ENCODE measurements around the gene POP7. TPM values are rescaled to one million over a fixed set of nuclear protein-coding genes. Genes with fewer than 3 reads are reported as not detected.
"Not testable (repeated sequence)": the region's sequence is repeated elsewhere in the genome, so short reads cannot be mapped to it uniquely, and the experiment has no call there.

The POP7 gene
- total and polyA plus RNA-seq, 2 experiments from 2014 or later: 39.2 to 48.7 TPM

GRCh38 chr7:100693312-100694097 lies 12.4 kb upstream of the POP7 start:
- peak; percentile 40 for DNase-seq (ENCODE audit: low spot score)
- Histone ChIP-seq H3K79me2 (peaks cover 52% of the 10 kb centered on the region), H4K20me1 (ENCODE audit: insufficient read depth, poor library complexity, severe bottlenecking) (peaks cover 50% of the 10 kb centered on the region), H3K4me2 (peak overlapping the region; percentile 95), H3K4me1 (ENCODE audit: insufficient read depth) (peaks cover 20% of the 10 kb centered on the region), H3K27ac (peak overlapping the region; percentile 69), H3K9me3 (ENCODE audit: low read depth) (no peaks in the 10 kb centered on the region), H2AFZ (no peak overlapping the region), H3K36me3 (replicated peaks; ENCODE audit: insufficient read depth, low read depth) (no peaks in the 10 kb centered on the region), H3K4me3 (peak overlapping the region; percentile 94), H3K27me3 (no peaks in the 10 kb centered on the region), H3K9me2 (replicated peaks; ENCODE audit: insufficient read depth) (no peaks in the 10 kb centered on the region)
- 0% methylated on average over 32 of the region's 81 CpGs for WGBS (ENCODE audit: low lambda C conversion rate, missing lambda C conversion rate)
- no peak for TF ChIP-seq EZH2 (IDR thresholded peaks at IDR 0.05; ENCODE audit: borderline replicate concordance)
- no peak for TF ChIP-seq EZH2phosphoT487 (IDR thresholded peaks at IDR 0.05; ENCODE audit: low read depth, severe bottlenecking, unreplicated experiment)
- TF ChIP-seq CTCF (IDR thresholded peaks at IDR 0.05; ENCODE audit: poor library complexity): no peak

GRCh38 chr7:100694098-100694745 lies 11.7 kb upstream of the POP7 start, which contains the start of gene GIGYF1:
TSS of gene GIGYF1 (minus strand) at chr7:100694250. CDS start at chr7:100688238, 6,012 bp downstream.
- Histone ChIP-seq H3K4me2 (peak within 1 kb of the TSS; percentile 95), H4K20me1 (ENCODE audit: insufficient read depth, poor library complexity, severe bottlenecking) (peaks cover 43% of the 10 kb centered on the region), H3K27ac (peak within 1 kb of the TSS; percentile 84), H3K27me3 (no peaks in the 10 kb centered on the region), H3K9me3 (ENCODE audit: low read depth) (no peaks in the 10 kb centered on the region), H3K9me2 (replicated peaks; ENCODE audit: insufficient read depth) (no peaks in the 10 kb centered on the region), H3K4me3 (peak within 1 kb of the TSS; percentile 94), H3K36me3 (replicated peaks; ENCODE audit: insufficient read depth, low read depth) (no peaks in the 10 kb centered on the region), H2AFZ (peak within 1 kb of the TSS; percentile 63), H3K4me1 (ENCODE audit: insufficient read depth) (peaks cover 20% of the 10 kb centered on the region), H3K79me2 (peaks cover 44% of the 10 kb centered on the region)
- DNase-seq (ENCODE audit: low spot score): peak; percentile 89
- TF ChIP-seq EZH2phosphoT487 (IDR thresholded peaks at IDR 0.05; ENCODE audit: low read depth, severe bottlenecking, unreplicated experiment) (no peak), CTCF (IDR thresholded peaks at IDR 0.05; ENCODE audit: poor library complexity) (no peak), EZH2 (IDR thresholded peaks at IDR 0.05; ENCODE audit: borderline replicate concordance) (no peak)
- WGBS (ENCODE audit: low lambda C conversion rate, missing lambda C conversion rate): 3% methylated on average over 6 of the region's 102 CpGs

- TF ChIP-seq EZH2 (IDR thresholded peaks at IDR 0.05; ENCODE audit: borderline replicate concordance): no peak
- no peak for TF ChIP-seq EZH2phosphoT487 (IDR thresholded peaks at IDR 0.05; ENCODE audit: low read depth, severe bottlenecking, unreplicated experiment)
- Histone ChIP-seq H3K9me2 (replicated peaks; ENCODE audit: insufficient read depth) (no peaks in the 10 kb centered on the region), H2AFZ (peak overlapping the region; percentile 42), H3K9me3 (ENCODE audit: low read depth) (no peaks in the 10 kb centered on the region), H3K27me3 (no peaks in the 10 kb centered on the region), H3K36me3 (replicated peaks; ENCODE audit: insufficient read depth, low read depth) (no peaks in the 10 kb centered on the region), H4K20me1 (ENCODE audit: insufficient read depth, poor library complexity, severe bottlenecking) (peaks cover 24% of the 10 kb centered on the region), H3K27ac (no peak overlapping the region), H3K4me2 (no peak overlapping the region), H3K4me1 (ENCODE audit: insufficient read depth) (peaks cover 18% of the 10 kb centered on the region), H3K4me3 (no peak overlapping the region), H3K79me2 (peaks cover 25% of the 10 kb centered on the region)
- 90% methylated on average over 6 of the region's 6 CpGs for WGBS (ENCODE audit: low lambda C conversion rate, missing lambda C conversion rate)
- DNase-seq (ENCODE audit: low spot score): no peak
Measured at GRCh38 chr7:100696123-100696521, 9.8 kb upstream of the POP7 start.

GRCh38 chr7:100699018-100699417 lies 6.9 kb upstream of the POP7 start:
- Histone ChIP-seq H3K79me2 (no peaks in the 10 kb centered on the region), H3K4me3 (no peak overlapping the region), H3K4me1 (ENCODE audit: insufficient read depth) (peaks cover 6% of the 10 kb centered on the region), H3K27ac (no peak overlapping the region), H3K9me3 (ENCODE audit: low read depth) (no peaks in the 10 kb centered on the region), H3K36me3 (replicated peaks; ENCODE audit: insufficient read depth, low read depth) (no peaks in the 10 kb centered on the region), H3K9me2 (replicated peaks; ENCODE audit: insufficient read depth) (no peaks in the 10 kb centered on the region), H3K27me3 (no peaks in the 10 kb centered on the region), H3K4me2 (no peak overlapping the region), H4K20me1 (ENCODE audit: insufficient read depth, poor library complexity, severe bottlenecking) (no peaks in the 10 kb centered on the region), H2AFZ (no peak overlapping the region)
- no peak for TF ChIP-seq EZH2 (IDR thresholded peaks at IDR 0.05; ENCODE audit: borderline replicate concordance)
- WGBS (ENCODE audit: low lambda C conversion rate, missing lambda C conversion rate): 73% methylated on average over 6 of the region's 6 CpGs
- no peak for DNase-seq (ENCODE audit: low spot score)

DNA sequence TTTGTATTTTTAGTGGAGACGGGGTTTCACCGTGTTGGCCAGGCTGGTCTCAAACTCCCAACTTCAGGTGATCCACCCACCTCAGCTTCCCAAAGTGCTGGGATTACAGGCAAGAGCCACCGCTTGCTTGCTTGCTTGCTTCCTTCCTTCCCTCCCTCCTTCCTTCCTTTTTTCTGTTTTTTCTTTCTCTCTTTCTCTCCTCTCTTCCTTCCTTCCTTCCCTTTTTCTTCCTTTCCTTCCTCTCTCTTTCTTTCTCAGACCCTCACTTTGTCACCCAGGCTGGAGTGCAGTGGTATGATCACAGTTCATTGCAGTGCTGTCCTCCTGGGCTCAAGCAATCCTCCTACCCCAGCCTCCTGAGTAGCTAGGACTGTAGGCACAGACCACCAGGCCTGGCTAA lies 4.8 kb upstream of the POP7 start:
- not testable (repeated sequence) for H2AFZ ChIP-seq; H4K20me1 ChIP-seq (ENCODE audit: insufficient read depth, poor library complexity, severe bottlenecking); H3K4me1 ChIP-seq (ENCODE audit: insufficient read depth); H3K27ac ChIP-seq; DNase-seq (ENCODE audit: low spot score); H3K4me2 ChIP-seq; H3K4me3 ChIP-seq; H3K36me3 ChIP-seq (replicated peaks; ENCODE audit: insufficient read depth, low read depth); H3K27me3 ChIP-seq; H3K9me3 ChIP-seq (ENCODE audit: low read depth); H3K79me2 ChIP-seq; H3K9me2 ChIP-seq (replicated peaks; ENCODE audit: insufficient read depth)
- 88% methylated on average over 3 of the region's 3 CpGs for WGBS (ENCODE audit: low lambda C conversion rate, missing lambda C conversion rate)

Data from hepatocyte (in vitro differentiated cells).